ENCODE results near the gene NDUFS7. TPM values are rescaled to one million over a fixed set of nuclear protein-coding genes. Genes with fewer than 3 reads are reported as not detected.

The NDUFS7 gene
- total RNA-seq, 4 donors from 2014 or later: 77.7 to 106 (median 86.1) TPM

DNA sequence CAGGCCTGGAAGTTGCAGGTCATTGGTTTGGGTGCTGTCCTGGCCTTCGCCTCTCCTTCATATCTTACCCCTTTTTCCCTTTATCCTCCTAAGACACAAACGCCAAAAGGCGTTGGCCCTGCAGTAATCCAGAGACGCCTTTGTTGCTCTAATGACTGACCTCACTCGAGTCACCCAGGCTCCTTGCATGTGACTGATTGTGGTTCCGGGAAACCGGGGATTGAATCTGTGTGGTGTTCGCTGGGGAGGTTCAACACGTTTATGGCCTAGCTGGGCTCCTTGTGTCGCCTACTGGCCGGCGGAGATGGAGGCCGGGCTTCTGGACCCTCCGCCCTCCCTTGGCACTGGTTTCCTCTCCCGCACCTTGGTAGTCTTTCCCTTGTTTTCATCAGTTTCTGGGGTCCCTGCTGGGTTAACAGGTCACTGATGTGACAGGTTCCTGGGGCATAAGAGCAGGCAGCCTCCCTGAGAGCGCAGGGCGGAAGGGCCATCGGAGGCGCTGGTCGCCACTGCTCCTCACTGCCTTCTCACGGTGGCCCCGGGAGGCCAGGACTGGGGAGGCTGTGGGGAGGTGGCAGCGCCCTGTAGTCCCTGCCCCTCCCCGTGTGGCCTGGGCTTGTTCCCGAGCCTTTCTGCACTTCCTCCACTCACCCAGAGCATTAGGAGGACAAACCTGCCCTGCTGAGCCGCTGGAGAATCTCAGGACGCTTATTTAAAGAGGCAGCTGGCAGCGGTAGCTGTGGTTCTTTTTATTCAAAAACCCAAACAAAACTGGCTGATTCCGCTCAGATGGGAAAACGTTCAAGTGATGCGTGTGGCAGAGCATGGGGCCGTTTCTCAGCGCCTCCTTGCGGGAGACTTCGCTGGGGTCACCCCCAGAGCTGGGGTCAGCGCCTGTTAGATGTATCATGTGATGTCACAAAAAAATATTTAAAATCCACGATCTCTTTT is 18.1 kb upstream of the NDUFS7 start:
- TF ChIP-seq, protein P1, sequence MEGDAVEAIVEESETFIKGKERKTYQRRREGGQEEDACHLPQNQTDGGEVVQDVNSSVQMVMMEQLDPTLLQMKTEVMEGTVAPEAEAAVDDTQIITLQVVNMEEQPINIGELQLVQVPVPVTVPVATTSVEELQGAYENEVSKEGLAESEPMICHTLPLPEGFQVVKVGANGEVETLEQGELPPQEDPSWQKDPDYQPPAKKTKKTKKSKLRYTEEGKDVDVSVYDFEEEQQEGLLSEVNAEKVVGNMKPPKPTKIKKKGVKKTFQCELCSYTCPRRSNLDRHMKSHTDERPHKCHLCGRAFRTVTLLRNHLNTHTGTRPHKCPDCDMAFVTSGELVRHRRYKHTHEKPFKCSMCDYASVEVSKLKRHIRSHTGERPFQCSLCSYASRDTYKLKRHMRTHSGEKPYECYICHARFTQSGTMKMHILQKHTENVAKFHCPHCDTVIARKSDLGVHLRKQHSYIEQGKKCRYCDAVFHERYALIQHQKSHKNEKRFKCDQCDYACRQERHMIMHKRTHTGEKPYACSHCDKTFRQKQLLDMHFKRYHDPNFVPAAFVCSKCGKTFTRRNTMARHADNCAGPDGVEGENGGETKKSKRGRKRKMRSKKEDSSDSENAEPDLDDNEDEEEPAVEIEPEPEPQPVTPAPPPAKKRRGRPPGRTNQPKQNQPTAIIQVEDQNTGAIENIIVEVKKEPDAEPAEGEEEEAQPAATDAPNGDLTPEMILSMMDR (IDR thresholded peaks at IDR 0.05): no peak
- no peak for TF ChIP-seq EP300 (IDR thresholded peaks at IDR 0.05)
- TF ChIP-seq POLR2A (IDR thresholded peaks at IDR 0.05): no peak
- TF ChIP-seq POLR2AphosphoS5 (IDR thresholded peaks at IDR 0.05): no peak
- H3K4me1 ChIP-seq: peaks cover 0 to 26% (median 17%) of the 10 kb centered on the region in 3 donors
- peaks cover 0 to 94% of the 10 kb centered on the region in 2 donors for H3K36me3 ChIP-seq
- no peaks in the 10 kb centered on the region for H3K9me3 ChIP-seq
- no peak overlapping the region for H3K4me3 ChIP-seq
- H3K27me3 ChIP-seq: no peaks in the 10 kb centered on the region
- whole genome bisulfite sequencing, 2 donors (ENCODE audit: low coverage in 1 of 2): 83 to 94% methylated on average over 11 to 18 of the region's 37 CpGs
- no peak overlapping the region for H3K27ac ChIP-seq
- no peak for ATAC-seq

DNA sequence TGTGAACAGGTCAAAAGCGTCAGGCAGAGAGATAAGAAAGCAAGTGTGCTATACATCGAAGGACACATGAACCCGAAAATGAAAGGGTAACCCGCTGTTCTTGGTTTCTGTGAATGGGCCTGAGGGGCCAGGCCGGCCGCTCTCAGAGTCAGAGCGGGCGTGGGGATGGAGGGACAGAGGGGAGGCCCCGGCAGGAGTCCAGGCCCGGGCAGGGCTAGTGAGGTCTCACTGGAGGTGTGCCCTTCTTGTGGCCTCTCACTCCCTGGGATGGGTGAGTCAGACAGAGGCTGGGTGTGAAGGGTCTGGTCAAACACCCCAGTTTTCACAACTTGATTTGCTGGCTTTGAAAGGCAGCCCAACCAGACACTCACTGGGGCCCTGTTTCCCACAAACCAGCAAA is 17.4 kb upstream of the NDUFS7 start:
- no peak for TF ChIP-seq POLR2AphosphoS5 (IDR thresholded peaks at IDR 0.05)
- TF ChIP-seq, protein P1 (IDR thresholded peaks at IDR 0.05): no peak
- no peak for TF ChIP-seq POLR2A (IDR thresholded peaks at IDR 0.05)
- no peak for TF ChIP-seq EP300 (IDR thresholded peaks at IDR 0.05)
- Histone ChIP-seq H3K36me3 (peaks cover 0 to 98% of the 10 kb centered on the region in 2 donors), H3K27ac (no peak overlapping the region), H3K4me3 (no peak overlapping the region), H3K9me3 (no peaks in the 10 kb centered on the region), H3K4me1 (peaks cover 0 to 19% (median 10%) of the 10 kb centered on the region in 3 donors), H3K27me3 (no peaks in the 10 kb centered on the region)
- ATAC-seq: no peak
- 85 to 95% methylated on average over 4 to 8 of the region's 10 CpGs for WGBS, 2 donors (ENCODE audit: low coverage in 1 of 2)

DNA sequence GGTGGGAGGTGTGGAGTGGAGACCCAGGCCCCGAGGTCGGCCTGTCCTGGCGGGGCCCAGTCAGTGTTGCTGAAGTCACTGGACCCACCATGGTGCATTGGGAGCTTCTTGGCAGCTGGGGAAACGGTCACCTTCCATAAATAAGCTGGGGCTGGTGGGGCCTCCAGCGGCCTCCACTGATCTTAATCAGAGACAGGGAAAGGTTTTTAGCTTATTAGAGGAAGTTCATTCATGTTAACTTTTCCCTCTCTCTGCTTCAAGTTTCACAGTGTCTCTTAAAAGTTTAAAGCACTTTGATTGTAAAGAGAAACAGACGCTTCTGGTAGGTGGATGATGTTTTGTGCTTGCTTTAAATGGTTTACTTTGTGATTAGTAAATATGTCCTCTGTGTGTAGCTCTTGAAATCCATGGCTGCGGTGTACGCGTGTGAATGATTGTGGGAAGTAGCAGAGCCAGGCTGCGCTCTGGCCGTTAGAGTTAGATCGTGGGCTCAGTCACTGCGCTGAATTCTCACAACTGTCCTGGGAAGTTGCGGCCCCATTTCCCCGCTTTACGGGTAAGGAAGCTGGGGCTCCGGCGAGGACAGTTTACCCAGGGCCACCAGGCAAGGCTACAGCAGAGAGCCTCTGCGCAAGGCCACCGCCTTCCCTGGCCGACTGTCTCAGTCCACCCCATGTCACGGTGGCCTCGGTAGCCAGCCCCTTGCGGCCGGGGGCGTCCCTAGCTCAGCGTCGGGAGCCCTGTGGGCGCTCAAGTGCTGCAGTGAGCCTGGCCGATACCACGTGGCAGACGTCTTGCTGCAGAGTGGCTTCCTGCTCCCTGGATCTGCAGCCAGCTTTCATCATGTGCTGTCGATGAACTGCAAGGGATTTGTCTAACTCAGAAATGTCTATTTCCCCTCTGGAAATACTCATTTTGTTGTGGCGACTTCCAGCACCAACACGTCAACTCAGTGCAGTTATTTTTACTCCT is 16.5 kb upstream of the NDUFS7 start:
- 80 to 83% methylated on average over 4 to 19 of the region's 35 CpGs for WGBS, 2 donors (ENCODE audit: low coverage in 1 of 2)
- H3K27ac ChIP-seq: no peak overlapping the region
- no peak overlapping the region for H3K4me3 ChIP-seq
- no peaks in the 10 kb centered on the region for H3K9me3 ChIP-seq
- TF ChIP-seq POLR2AphosphoS5 (IDR thresholded peaks at IDR 0.05): no peak
- TF ChIP-seq EP300 (IDR thresholded peaks at IDR 0.05): no peak
- TF ChIP-seq, protein P1 (IDR thresholded peaks at IDR 0.05): no peak
- no peak for TF ChIP-seq POLR2A (IDR thresholded peaks at IDR 0.05)
- ATAC-seq: no peak
- no peaks in the 10 kb centered on the region for H3K27me3 ChIP-seq
- H3K4me1 ChIP-seq: peaks cover 0 to 10% (median 1%) of the 10 kb centered on the region in 3 donors
- peaks cover 0 to 100% of the 10 kb centered on the region in 2 donors for H3K36me3 ChIP-seq

DNA sequence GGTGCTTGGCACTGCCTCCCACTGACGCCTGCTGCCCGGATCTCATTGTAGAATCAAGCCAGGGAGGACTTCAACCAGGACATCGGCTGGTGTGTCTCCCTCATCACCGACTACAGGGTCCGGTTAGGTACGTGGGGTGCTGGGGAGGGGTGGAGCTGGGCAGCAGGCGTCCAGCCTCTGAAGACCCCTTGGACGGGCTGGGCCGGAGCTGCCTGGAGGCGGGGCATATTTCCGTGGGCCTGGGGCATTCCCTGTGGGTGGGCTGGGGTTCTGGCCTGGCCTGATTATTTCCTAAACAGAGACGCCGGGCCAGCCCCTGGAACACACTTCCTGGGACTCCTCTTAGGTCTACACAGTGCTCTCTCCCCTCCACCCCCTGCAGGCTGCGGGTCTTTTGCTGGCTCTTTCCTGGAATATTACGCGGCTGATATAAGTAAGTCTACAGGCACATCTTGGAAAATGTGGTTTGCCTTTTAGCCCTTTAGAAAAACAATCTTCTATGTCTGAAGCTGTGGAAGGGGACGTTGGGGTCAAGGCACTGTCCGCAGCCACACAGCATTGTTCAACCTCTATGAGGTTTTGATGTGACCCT is 14.4 kb upstream of the NDUFS7 start:
- 90 to 100% methylated on average over 2 to 5 of the region's 18 CpGs for WGBS, 2 donors (ENCODE audit: low coverage in 1 of 2)
- TF ChIP-seq POLR2A (IDR thresholded peaks at IDR 0.05): no peak
- TF ChIP-seq, protein P1 (IDR thresholded peaks at IDR 0.05): no peak
- TF ChIP-seq EP300 (IDR thresholded peaks at IDR 0.05): no peak
- no peak for TF ChIP-seq POLR2AphosphoS5 (IDR thresholded peaks at IDR 0.05)
- H3K27me3 ChIP-seq: no peaks in the 10 kb centered on the region
- no peak for ATAC-seq
- H3K9me3 ChIP-seq: no peaks in the 10 kb centered on the region
- peaks cover 0 to 100% of the 10 kb centered on the region in 2 donors for H3K36me3 ChIP-seq
- no peak overlapping the region for H3K27ac ChIP-seq
- no peak overlapping the region for H3K4me3 ChIP-seq
- peaks cover 0 to 20% (median 11%) of the 10 kb centered on the region in 3 donors for H3K4me1 ChIP-seq
